ENCODE results near the gene ANXA11.
A peak's percentile ranks its signal among the peaks of the same experiment; 100 is the strongest.
"Not testable (repeated sequence)": the region's sequence is repeated elsewhere in the genome, so short reads cannot be mapped to it uniquely, and the experiment has no call there.

The ANXA11 gene

DNA sequence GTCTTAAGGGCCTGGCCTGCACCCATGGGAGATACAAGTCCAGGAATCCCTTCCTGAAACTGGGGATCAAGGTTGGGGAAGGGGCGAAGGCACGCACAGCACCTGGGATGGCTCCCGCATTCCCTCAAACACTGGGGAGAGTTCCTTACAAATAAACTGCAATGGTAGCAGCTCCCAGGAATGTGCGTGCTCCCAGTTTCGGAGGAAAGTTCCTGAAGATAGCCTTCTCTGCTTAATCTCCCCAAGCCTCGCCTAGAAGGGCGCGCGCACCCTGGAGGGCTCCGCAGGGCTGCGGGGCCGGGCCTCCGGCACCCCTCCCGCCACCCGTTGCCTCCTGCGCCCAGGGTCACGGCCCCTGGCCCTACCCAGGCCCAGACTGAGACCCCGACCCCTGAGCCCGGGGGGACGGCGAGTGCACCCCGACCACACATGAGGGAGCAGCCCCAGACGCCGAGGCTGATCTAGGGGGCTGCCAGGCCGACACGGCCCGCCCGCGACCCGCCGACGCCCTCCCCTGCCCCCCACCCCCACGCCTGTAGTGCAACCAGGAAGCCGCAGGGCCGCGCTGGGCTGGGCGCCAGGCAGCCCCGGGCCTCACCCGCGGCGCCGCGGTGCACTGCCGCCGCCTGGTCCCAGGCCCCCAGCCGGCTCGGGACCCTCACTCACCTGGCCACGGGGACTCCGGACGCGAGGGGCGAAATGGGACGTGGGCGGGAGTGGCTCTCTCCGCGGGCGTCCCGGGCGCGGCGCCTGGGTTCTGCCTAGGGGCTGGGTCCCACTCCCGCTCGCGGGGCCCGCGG is 460 bp downstream of the ANXA11 start:
- peak overlapping the region; percentile 76 for H3K4me3 ChIP-seq (ENCODE audit: control insufficient read depth, low read depth, low read length)
- no peak for DNase-seq (ENCODE audit: low read depth)
- TF ChIP-seq, protein P1, sequence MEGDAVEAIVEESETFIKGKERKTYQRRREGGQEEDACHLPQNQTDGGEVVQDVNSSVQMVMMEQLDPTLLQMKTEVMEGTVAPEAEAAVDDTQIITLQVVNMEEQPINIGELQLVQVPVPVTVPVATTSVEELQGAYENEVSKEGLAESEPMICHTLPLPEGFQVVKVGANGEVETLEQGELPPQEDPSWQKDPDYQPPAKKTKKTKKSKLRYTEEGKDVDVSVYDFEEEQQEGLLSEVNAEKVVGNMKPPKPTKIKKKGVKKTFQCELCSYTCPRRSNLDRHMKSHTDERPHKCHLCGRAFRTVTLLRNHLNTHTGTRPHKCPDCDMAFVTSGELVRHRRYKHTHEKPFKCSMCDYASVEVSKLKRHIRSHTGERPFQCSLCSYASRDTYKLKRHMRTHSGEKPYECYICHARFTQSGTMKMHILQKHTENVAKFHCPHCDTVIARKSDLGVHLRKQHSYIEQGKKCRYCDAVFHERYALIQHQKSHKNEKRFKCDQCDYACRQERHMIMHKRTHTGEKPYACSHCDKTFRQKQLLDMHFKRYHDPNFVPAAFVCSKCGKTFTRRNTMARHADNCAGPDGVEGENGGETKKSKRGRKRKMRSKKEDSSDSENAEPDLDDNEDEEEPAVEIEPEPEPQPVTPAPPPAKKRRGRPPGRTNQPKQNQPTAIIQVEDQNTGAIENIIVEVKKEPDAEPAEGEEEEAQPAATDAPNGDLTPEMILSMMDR (IDR thresholded peaks at IDR 0.05; ENCODE audit: control insufficient read depth, insufficient read depth, low read depth, low read length, missing control alignments) = no peak

DNA sequence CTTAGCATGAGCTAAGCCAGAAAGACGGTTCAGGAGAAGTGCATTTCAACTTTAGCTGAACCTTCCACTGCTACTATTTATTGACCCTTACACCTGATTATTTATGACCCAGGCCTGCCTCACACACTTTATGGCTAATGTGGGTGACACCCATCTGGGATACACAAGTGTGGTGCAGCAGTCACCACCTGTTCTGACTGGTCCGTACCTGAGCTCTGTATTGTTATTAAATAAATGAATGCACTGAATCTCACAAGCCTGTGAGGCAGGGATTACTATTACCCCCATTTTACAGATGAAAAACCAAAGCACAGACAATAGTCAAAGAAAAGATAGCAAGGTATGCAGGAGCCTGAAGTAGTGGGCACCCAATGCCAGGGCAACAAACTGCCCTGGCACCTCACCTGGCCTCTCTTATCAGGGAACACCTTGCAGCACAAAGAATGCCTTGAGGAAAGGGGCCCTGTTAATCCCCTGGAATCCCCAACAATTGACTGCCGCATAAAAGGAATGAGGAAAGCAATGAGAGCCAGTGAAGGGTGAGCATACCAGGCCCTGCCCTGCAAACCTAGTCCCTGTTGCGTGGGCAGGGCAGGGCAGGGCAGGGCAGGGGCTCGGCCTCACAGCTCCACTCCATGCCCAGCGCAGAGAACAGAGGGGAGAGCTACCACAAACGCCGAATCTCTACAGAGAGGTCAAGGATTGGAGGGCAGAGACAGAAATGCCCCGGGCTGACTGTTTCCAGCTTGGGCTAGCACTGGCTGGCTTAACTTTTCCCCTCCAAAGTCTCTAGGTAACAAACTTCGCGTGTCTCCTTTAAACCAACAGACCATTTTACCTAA is 1.3 kb downstream of the ANXA11 start:
- peak overlapping the region; percentile 76 for H3K4me3 ChIP-seq (ENCODE audit: control insufficient read depth, low read depth, low read length)
- TF ChIP-seq, protein P1 (IDR thresholded peaks at IDR 0.05; ENCODE audit: control insufficient read depth, insufficient read depth, low read depth, low read length, missing control alignments) = no peak
- DNase-seq (ENCODE audit: low read depth) = no peak

DNA sequence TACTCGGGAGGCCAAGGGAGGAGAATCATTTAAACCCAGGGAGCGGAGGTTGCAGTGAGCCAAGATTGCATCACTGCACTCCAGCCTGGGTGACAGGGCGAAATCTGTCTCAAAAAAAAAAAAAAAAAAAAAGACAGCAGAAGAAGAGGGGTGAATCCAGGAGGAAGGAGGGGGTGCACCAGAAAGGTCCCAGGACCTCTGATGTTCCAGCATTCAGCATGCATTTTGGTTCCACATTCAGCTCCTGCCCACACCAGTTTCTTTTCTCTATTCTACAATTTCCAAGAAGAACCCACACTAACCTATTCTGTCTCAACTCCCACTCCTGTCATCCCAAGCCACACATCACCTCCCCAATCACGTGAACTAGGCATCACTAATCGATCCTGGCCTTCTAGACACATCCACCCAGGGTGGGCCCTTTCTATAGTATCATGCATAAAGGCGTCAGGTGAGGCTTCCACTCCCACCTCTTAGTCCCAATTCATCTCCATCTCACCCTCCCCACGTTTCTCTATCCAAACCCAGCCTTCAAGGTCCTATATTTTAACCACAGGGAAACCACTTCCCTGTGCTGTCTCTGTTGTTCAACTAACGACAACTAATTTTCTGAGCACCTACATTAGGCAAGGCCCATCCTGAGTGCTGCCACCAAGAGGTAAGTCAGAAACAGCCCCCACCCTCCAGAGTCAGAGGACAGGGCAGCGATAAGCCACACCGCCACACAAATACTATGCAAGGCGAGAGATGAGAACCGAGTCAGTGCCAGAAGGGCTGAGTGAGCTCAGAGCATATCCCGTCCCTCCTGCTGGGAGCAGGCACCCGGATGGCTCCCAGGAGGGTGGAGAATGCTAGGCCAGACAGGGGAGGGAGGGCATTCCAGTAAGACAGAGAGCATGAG is 2.2 kb downstream of the ANXA11 start:
- DNase-seq (ENCODE audit: low read depth) = peak; percentile 80
- H3K4me3 ChIP-seq (ENCODE audit: control insufficient read depth, low read depth, low read length) = peak overlapping the region; percentile 76
- TF ChIP-seq, protein P1 (IDR thresholded peaks at IDR 0.05; ENCODE audit: control insufficient read depth, insufficient read depth, low read depth, low read length, missing control alignments) = peak; percentile 14

DNA sequence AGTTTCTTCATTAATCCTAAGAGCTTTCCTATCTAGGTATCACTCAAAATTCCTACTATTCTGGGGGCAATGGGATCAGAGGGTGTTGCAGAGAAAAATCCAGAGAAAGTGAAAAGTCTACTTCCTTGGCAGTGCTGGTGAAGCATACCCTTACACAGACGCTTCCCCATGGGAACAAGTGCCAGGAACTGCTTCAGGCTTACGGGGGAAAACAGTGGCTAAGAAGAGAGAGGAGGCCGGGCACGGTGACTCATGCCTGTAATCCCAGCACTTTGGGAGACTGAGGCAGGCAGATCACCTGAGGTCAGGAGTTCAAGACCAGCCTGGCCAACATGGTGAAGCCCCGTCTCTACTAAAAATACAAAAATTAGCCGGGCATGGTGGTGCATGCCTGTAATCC is 2.8 kb downstream of the ANXA11 start:
- not testable (repeated sequence) for H3K4me3 ChIP-seq (ENCODE audit: control insufficient read depth, low read depth, low read length); DNase-seq (ENCODE audit: low read depth)

DNA sequence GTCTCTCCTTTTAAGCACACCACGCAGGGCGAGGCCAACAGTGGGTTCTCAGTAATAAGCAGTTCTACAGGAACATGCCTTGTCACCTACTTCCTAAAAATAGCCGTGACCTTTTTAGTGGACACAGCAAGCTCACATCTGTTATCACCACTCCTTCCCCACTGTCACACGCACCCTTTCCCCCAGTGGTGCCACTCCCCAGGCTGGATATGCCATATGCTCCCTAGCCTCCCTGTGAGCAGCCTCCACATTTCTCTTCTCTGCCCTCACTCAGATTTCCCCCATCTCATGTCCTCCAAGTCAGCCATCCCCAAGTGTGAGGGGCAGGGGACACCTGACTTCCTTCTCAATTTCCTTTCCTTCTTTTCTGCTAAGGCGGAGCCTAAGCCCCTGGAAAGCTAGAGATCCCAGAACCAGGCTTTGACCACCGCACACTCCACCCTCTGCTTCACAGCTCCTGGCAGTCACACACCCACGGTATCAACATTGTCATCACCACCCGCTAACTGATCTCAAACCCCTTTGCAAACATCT is 3.7 kb downstream of the ANXA11 start:
- TF ChIP-seq, protein P1 (IDR thresholded peaks at IDR 0.05; ENCODE audit: control insufficient read depth, insufficient read depth, low read depth, low read length, missing control alignments) = no peak

DNA sequence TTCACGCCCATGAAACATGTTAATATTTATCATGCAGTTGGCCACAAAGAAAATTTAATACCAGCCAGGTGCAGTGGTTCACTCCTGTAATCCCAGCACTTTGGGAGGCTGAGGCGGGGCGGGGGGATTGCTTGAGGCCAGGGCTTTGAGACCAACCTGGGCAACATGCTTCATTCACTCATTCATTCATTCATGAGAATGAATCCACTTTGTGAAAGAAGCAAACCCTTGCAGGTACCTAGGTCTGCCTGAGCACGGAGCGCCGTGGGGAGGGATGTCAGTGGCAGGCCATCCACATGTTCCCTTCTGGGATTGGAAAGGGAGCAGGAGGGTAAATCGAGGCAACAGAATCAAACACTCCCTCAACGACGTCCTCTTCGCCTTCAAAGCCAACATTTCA is 4.7 kb downstream of the ANXA11 start:
- no peak overlapping the region for H3K4me3 ChIP-seq (ENCODE audit: control insufficient read depth, low read depth, low read length)
- TF ChIP-seq, protein P1 (IDR thresholded peaks at IDR 0.05; ENCODE audit: control insufficient read depth, insufficient read depth, low read depth, low read length, missing control alignments) = no peak
- no peak for DNase-seq (ENCODE audit: low read depth)

More for the DNA sequence above, 3.7 kb downstream of the ANXA11 start:
- no peak overlapping the region for H3K4me3 ChIP-seq (ENCODE audit: control insufficient read depth, low read depth, low read length)
- no peak for DNase-seq (ENCODE audit: low read depth)
